ENCODE measurements around the gene PRPF18.

The PRPF18 gene

DNA sequence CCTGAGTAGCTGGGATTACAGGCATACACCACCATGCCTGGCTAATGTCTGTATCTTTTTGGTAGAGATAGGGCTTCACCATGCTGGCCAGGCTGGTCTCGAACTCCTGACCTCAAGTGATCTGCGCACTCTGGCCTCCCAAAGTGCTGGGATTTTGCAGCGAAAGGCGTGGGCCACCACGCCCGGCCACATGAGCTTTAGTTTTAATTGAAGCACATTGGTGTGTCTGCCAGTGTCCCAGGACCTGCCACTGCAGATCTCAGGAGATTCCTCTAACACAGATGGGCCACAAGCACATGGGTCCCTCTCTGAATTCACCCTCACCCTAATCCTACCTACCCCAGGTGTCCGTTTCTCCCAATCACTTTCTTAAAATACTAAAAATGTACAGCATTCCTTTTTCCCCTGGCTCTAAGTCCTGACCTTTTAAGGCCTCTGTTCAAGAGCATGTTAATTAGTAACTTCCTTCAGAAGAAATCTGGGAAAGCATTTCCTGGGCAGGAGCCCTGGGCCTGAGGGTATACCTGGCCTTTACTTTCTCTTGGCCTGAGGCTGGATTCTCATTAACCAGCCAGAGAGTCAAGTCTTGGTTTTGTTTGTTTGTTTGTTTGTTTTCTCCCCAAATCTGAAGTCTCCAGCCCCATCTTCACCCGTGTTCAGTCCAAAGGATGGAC lies 82.6 kb downstream of the PRPF18 start:
- DNase-seq (ENCODE audit: low read depth, low spot score) = no peak

- DNase-seq (ENCODE audit: low read depth, low spot score) = no peak
These were observed 83.1 kb downstream of the PRPF18 start for GRCh38 chr10:13669901-13670300.

GRCh38 chr10:13670311-13670710 lies 83.5 kb downstream of the PRPF18 start:
- no peak for DNase-seq (ENCODE audit: low read depth, low spot score)

DNA sequence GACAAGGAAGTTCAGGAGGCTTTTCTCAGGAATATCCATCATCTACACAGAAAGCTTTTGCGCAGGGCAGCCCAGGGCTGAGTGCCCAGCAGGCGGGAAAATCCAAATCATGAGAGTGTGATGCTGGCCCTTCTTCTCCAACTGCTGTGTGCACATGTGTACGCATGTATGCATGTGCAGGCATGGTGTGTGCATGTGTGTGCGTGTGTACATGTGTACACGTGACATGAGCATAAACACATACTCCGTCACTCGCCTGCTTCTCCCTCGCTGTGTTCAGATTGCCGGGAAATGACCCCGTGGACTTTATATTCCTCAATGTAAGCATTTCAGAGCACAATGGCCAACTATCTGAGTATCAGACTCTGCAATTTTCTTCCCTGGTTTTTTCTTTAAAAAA lies 85.1 kb downstream of the PRPF18 start:
- no peak for DNase-seq (ENCODE audit: low read depth, low spot score)

- DNase-seq (ENCODE audit: low read depth, low spot score) = no peak
These were observed 85.8 kb downstream of the PRPF18 start for GRCh38 chr10:13672548-13672947.

DNA sequence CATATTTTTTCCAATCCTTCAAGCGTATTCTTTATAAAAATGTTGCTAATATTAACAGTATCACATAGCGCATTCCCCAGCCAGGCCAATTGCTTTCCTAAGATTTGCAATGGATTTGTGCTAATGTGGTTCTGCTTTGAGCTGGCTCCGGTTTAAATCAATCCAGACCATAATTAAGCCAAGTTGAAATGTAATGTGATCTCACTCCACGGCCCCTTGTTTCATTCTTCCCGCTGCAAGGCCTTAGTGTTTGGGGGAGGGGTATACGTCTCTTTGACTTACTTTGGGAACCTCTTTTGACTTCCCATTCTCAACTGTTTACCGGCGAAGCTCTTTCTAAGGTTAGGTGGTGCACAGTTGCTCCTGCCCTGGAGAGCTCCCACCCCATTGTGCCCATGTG lies 86.4 kb downstream of the PRPF18 start:
- no peak for DNase-seq (ENCODE audit: low read depth, low spot score)

GRCh38 chr10:13674645-13675588 lies 88.2 kb downstream of the PRPF18 start:
- no peak for DNase-seq (ENCODE audit: low read depth, low spot score)

- DNase-seq (ENCODE audit: low read depth, low spot score) = no peak
These were observed 91.5 kb downstream of the PRPF18 start for GRCh38 chr10:13678101-13678843.

All from astrocyte of the hippocampus (primary cell).